ENCODE results near the gene EMILIN3. TPM values are rescaled to one million over a fixed set of nuclear protein-coding genes. Genes with fewer than 3 reads are reported as not detected.

EMILIN3 gene
- polyA plus RNA-seq, 1 of the 3 experiments (the other 2 are of a cell fraction): 0.02 TPM

DNA sequence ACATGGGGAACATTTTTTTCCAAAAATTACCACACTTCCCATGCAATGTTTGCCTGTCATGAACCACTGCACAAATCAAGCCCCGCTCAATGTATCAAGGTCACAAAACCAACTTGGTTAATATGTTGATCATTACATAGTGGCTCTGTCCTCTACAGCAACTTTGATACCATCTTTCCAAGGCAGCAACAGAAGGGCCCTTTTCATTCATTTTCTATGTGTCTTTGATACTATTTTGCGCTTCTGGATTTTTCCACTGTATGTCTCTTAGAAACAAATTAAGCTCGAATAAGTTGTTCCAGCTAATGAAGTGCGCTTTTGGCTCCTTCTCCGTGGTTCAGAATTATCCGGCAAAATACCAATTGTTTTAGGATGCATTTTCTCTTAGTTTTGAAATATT is 50.6 kb downstream of the EMILIN3 start:
- POLR2A ChIA-PET: no interaction called here
- H3K4me3 ChIP-seq (ENCODE audit: low read depth in 2 of 2, low read length in 1 of 2): peak overlapping the region; percentile 87 to 90; a peak in 3 of 4 replicates

DNA sequence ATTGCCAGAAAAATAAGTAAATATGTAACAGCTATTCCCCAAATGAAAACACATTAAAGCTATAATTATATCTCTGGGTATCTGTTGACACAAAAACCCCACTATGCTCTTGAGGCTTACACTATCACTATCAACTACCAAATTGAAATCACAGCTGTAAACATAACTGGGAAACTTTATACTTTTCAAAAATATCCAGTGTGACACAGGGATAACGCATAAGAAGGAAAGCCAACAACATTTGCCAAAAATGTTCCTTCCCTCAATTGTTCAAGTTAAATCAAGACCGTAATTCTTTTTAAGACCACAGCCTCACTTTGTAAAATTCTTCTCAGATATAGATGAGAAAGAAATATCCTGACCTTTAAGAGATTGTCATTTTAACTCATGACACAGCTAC is 52.2 kb downstream of the EMILIN3 start:
- WGBS (ENCODE audit: low lambda C conversion rate): 98% methylated on average over 2 of the region's 2 CpGs
- Histone ChIP-seq H3K9me3 (no peaks in the 10 kb centered on the region), H3K4me3 (ENCODE audit: low read depth in 2 of 2, low read length in 1 of 2) (no peak overlapping the region), H3K4me1 (ENCODE audit: control insufficient read depth in 1 of 2, insufficient read depth in 2 of 2, low read depth in 1 of 2, low read length in 1 of 2) (peaks cover 8% of the 10 kb centered on the region in 2 experiments; a peak in 3 of 4 replicates), H2AFZ (ENCODE audit: low read depth) (no peak overlapping the region), H3K9me2 (no peaks in the 10 kb centered on the region), H4K20me1 (ENCODE audit: insufficient read depth) (no peaks in the 10 kb centered on the region), H3K36me3 (replicated peaks in 1 of 2; ENCODE audit: control insufficient read depth in 1 of 2, insufficient read depth in 2 of 2, low read length in 1 of 2) (no peaks in the 10 kb centered on the region), H3K9ac (no peak overlapping the region), H3K4me2 (no peak overlapping the region), H3K79me2 (ENCODE audit: insufficient read depth) (peaks cover 73% of the 10 kb centered on the region), H3F3A (replicated peaks; ENCODE audit: insufficient read depth) (peaks cover 8% of the 10 kb centered on the region), H3K27ac (ENCODE audit: low read depth in 2 of 2, low read length in 1 of 2) (no peak overlapping the region), H3K27me3 (ENCODE audit: insufficient read depth) (no peaks in the 10 kb centered on the region)
- POLR2A ChIA-PET: no interaction called here
- CTCF ChIA-PET: no interaction called here
- no peak for DNase-seq
- no peak for TF ChIP-seq RFX5 (IDR thresholded peaks at IDR 0.05; ENCODE audit: low read length)
- no peak for TF ChIP-seq TCF12 (IDR thresholded peaks at IDR 0.05)
- no peak for TF ChIP-seq FOXJ3 (CRISPR knock-in tag; IDR thresholded peaks at IDR 0.05)
- no peak for TF ChIP-seq MXI1 (IDR thresholded peaks at IDR 0.05; ENCODE audit: low read depth, low read length)
- TF ChIP-seq TEAD4 (IDR thresholded peaks at IDR 0.05; ENCODE audit: borderline replicate concordance, insufficient read depth): no peak
- no peak for TF ChIP-seq POLR2AphosphoS5 (IDR thresholded peaks at IDR 0.05; ENCODE audit: low read depth, low read length)
- no peak for TF ChIP-seq SIN3A (IDR thresholded peaks at IDR 0.05; ENCODE audit: borderline replicate concordance, low read depth, low read length)
- no peak for TF ChIP-seq ELF1 (IDR thresholded peaks at IDR 0.05)
- TF ChIP-seq, protein P1, sequence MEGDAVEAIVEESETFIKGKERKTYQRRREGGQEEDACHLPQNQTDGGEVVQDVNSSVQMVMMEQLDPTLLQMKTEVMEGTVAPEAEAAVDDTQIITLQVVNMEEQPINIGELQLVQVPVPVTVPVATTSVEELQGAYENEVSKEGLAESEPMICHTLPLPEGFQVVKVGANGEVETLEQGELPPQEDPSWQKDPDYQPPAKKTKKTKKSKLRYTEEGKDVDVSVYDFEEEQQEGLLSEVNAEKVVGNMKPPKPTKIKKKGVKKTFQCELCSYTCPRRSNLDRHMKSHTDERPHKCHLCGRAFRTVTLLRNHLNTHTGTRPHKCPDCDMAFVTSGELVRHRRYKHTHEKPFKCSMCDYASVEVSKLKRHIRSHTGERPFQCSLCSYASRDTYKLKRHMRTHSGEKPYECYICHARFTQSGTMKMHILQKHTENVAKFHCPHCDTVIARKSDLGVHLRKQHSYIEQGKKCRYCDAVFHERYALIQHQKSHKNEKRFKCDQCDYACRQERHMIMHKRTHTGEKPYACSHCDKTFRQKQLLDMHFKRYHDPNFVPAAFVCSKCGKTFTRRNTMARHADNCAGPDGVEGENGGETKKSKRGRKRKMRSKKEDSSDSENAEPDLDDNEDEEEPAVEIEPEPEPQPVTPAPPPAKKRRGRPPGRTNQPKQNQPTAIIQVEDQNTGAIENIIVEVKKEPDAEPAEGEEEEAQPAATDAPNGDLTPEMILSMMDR (IDR thresholded peaks at IDR 0.05): no peak

More for the DNA sequence above, 50.6 kb downstream of the EMILIN3 start:
- peaks cover 60% of the 10 kb centered on the region for H3K79me2 ChIP-seq (ENCODE audit: insufficient read depth)
- no peaks in the 10 kb centered on the region for H3K9me3 ChIP-seq
- H3K4me1 ChIP-seq (ENCODE audit: control insufficient read depth in 1 of 2, insufficient read depth in 2 of 2, low read depth in 1 of 2, low read length in 1 of 2): peaks cover 8% of the 10 kb centered on the region in 2 experiments; a peak in 3 of 4 replicates
- H3K27me3 ChIP-seq (ENCODE audit: insufficient read depth): no peaks in the 10 kb centered on the region
- peak overlapping the region; percentile 60 for H2AFZ ChIP-seq (ENCODE audit: low read depth)
- DNase-seq: no peak
- peaks cover 8% of the 10 kb centered on the region for H3F3A ChIP-seq (replicated peaks; ENCODE audit: insufficient read depth)
- TF ChIP-seq, protein P2, sequence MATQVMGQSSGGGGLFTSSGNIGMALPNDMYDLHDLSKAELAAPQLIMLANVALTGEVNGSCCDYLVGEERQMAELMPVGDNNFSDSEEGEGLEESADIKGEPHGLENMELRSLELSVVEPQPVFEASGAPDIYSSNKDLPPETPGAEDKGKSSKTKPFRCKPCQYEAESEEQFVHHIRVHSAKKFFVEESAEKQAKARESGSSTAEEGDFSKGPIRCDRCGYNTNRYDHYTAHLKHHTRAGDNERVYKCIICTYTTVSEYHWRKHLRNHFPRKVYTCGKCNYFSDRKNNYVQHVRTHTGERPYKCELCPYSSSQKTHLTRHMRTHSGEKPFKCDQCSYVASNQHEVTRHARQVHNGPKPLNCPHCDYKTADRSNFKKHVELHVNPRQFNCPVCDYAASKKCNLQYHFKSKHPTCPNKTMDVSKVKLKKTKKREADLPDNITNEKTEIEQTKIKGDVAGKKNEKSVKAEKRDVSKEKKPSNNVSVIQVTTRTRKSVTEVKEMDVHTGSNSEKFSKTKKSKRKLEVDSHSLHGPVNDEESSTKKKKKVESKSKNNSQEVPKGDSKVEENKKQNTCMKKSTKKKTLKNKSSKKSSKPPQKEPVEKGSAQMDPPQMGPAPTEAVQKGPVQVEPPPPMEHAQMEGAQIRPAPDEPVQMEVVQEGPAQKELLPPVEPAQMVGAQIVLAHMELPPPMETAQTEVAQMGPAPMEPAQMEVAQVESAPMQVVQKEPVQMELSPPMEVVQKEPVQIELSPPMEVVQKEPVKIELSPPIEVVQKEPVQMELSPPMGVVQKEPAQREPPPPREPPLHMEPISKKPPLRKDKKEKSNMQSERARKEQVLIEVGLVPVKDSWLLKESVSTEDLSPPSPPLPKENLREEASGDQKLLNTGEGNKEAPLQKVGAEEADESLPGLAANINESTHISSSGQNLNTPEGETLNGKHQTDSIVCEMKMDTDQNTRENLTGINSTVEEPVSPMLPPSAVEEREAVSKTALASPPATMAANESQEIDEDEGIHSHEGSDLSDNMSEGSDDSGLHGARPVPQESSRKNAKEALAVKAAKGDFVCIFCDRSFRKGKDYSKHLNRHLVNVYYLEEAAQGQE (IDR thresholded peaks at IDR 0.05; ENCODE audit: low read depth, low read length): no peak
- TF ChIP-seq EZH2phosphoT487 (IDR thresholded peaks at IDR 0.05; ENCODE audit: borderline replicate concordance, low read depth) (no peak), GATA2 (CRISPR knock-in tag; IDR thresholded peaks at IDR 0.05) (no peak), CHD2 (IDR thresholded peaks at IDR 0.05; ENCODE audit: low read length, partially characterized antibody) (no peak), JUND (IDR thresholded peaks at IDR 0.05) (no peak), POLR2AphosphoS5 (IDR thresholded peaks at IDR 0.05; ENCODE audit: low read depth, low read length) (no peak)
- TF ChIP-seq, protein P1 (IDR thresholded peaks at IDR 0.05): no peak
- H4K20me1 ChIP-seq (ENCODE audit: insufficient read depth): no peaks in the 10 kb centered on the region
- H3K36me3 ChIP-seq (replicated peaks in 1 of 2; ENCODE audit: control insufficient read depth in 1 of 2, insufficient read depth in 2 of 2, low read length in 1 of 2): no peaks in the 10 kb centered on the region
- CTCF ChIA-PET: no interaction called here
- H3K4me2 ChIP-seq: peak overlapping the region; percentile 93
- H3K9ac ChIP-seq: peak overlapping the region; percentile 88; the same call in 1 of the 2 replicates
- WGBS (ENCODE audit: low lambda C conversion rate): 95% methylated on average over 6 of the region's 6 CpGs
- peak overlapping the region; percentile 14 to 92; a peak in 2 of 4 replicates for H3K27ac ChIP-seq (ENCODE audit: low read depth in 2 of 2, low read length in 1 of 2)
- H3K9me2 ChIP-seq: no peaks in the 10 kb centered on the region
